ENCODE results near the gene AREG. TPM values are rescaled to one million over a fixed set of nuclear protein-coding genes. Genes with fewer than 3 reads are reported as not detected.

The AREG gene
- total RNA-seq, 1 experiment from 2014 or later = 739 TPM

DNA sequence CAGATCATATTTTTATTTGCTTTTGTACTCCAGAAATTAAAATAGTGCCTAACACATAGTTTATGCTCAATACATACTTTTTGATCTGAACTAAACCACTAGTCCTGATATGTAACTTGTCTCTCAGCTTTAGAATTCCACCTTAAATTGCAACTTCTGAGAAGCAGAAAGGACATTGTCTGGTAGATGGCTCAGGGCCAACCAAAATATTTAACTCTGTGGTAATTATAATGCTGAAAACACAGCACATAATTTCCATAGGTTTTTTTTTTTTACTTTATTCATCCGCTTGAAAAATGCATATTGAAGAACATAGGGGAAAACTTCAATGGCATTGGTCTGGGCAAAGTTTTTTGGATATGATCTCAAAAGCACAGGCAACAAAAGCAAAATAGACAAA, 59.3 kb downstream of the AREG start:
- Histone ChIP-seq H3K9ac (ENCODE audit: low read length) (no peak overlapping the region), H3K9me3 (ENCODE audit: control insufficient read depth in 1 of 2, insufficient read depth in 1 of 2, low read depth in 1 of 2, low read length in 2 of 2) (no peaks in the 10 kb centered on the region), H3K27ac (ENCODE audit: low read depth, low read length) (no peak overlapping the region), H2AFZ (ENCODE audit: low read depth, low read length, poor library complexity, severe bottlenecking) (peak overlapping the region; percentile 32), H3K4me3 (replicated peaks in 1 of 2; ENCODE audit: low read depth in 1 of 2, low read length in 2 of 2) (no peak overlapping the region), H3K27me3 (ENCODE audit: insufficient read depth, low read length) (no peaks in the 10 kb centered on the region), H3K79me2 (ENCODE audit: insufficient read depth, low read length) (no peaks in the 10 kb centered on the region), H3K4me2 (ENCODE audit: low read length) (no peak overlapping the region), H3K9me2 (ENCODE audit: insufficient read depth) (no peaks in the 10 kb centered on the region), H4K20me1 (ENCODE audit: insufficient read depth) (no peaks in the 10 kb centered on the region), H3K4me1 (ENCODE audit: control insufficient read depth in 1 of 2, insufficient read depth in 2 of 2, low read length in 2 of 2) (peaks cover 0 to 5% of the 10 kb centered on the region in 2 experiments; a peak in 1 of 4 replicates), H3K36me3 (ENCODE audit: control insufficient read depth in 1 of 2, insufficient read depth in 2 of 2, low read length in 2 of 2) (no peaks in the 10 kb centered on the region)
- ChIA-PET CTCF (no interaction called here), POLR2A (no interaction called here), RAD21 (ENCODE audit: low non-redundant PET in 1 of 2, low total read pairs in 2 of 2, uncharacterized antibody in 2 of 2, unreplicated experiment in 2 of 2) (no interaction called here)
- intact Hi-C loops (cut with micrococcal nuclease) = no loop called here
- TF ChIP-seq POLR2A (IDR thresholded peaks at IDR 0.05; ENCODE audit: borderline replicate concordance, extremely low read depth, insufficient read depth, insufficient read length) (no peak), ELF1 (IDR thresholded peaks at IDR 0.05; ENCODE audit: borderline replicate concordance, low read depth) (no peak), JUND (IDR thresholded peaks at IDR 0.05) (no peak), EGR1 (IDR thresholded peaks at IDR 0.05; ENCODE audit: low read depth) (no peak), CBX3 (IDR thresholded peaks at IDR 0.05; ENCODE audit: low read depth) (no peak), CEBPB (IDR thresholded peaks at IDR 0.05; ENCODE audit: low read depth) (no peak), RAD21 (IDR thresholded peaks at IDR 0.05; ENCODE audit: low read depth) (no peak)
- TF ChIP-seq, protein P1, sequence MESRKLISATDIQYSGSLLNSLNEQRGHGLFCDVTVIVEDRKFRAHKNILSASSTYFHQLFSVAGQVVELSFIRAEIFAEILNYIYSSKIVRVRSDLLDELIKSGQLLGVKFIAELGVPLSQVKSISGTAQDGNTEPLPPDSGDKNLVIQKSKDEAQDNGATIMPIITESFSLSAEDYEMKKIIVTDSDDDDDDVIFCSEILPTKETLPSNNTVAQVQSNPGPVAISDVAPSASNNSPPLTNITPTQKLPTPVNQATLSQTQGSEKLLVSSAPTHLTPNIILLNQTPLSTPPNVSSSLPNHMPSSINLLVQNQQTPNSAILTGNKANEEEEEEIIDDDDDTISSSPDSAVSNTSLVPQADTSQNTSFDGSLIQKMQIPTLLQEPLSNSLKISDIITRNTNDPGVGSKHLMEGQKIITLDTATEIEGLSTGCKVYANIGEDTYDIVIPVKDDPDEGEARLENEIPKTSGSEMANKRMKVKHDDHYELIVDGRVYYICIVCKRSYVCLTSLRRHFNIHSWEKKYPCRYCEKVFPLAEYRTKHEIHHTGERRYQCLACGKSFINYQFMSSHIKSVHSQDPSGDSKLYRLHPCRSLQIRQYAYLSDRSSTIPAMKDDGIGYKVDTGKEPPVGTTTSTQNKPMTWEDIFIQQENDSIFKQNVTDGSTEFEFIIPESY (IDR thresholded peaks at IDR 0.05; ENCODE audit: extremely low read depth, insufficient replicate concordance, low read length) = no peak
- BruUV-seq (replicated peaks) = no TSS peak
- DNase-seq (ENCODE audit: low read depth, low spot score) (no peak), ATAC-seq (no peak)

Other genes with a start within 250 kb of the AREG start
- gene EPGN, start 136.7 kb upstream of the AREG start, total RNA-seq (2021; ENCODE audit: unreplicated experiment) = 1.5 TPM
- gene EREG, start 80.0 kb upstream of the AREG start, total RNA-seq (2021; ENCODE audit: unreplicated experiment) = 498 TPM

Measured in HCT116 (cell line).